NCI-H2171 (cell line): ENCODE data around the gene TYMP.
A peak's percentile ranks its signal among the peaks of the same experiment; 100 is the strongest.

Experiments
- DNase-seq: peaks from one replicate; lab custom pipeline; 2025; lab: John Stamatoyannopoulos, UW

TYMP gene

GRCh38 chr22:50529897-50530579, at the start of gene TYMP:
Gene TYMP, minus strand, starts transcription at chr22:50530012. Its CDS starts 303 bp downstream, at chr22:50529709.
- no peak for DNase-seq

- no peak for DNase-seq
Observed at GRCh38 chr22:50578776-50579310, 49.0 kb upstream of the TYMP start.

GRCh38 chr22:50577987-50578775, 48.4 kb upstream of the TYMP start, which contains the start of gene CPT1B:
Gene CPT1B, minus strand, starts transcription at chr22:50578427. Its CDS starts 512 bp downstream, at chr22:50577915.
- DNase-seq: peak; percentile 44

- DNase-seq: no peak
Observed at GRCh38 chr22:50577697-50577986, 47.8 kb upstream of the TYMP start.

- DNase-seq: no peak
Observed at GRCh38 chr22:50576806-50577696, 47.2 kb upstream of the TYMP start.

GRCh38 chr22:50576070-50576469, 46.3 kb upstream of the TYMP start:
- no peak for DNase-seq

- no peak for DNase-seq
Observed at GRCh38 chr22:50575426-50575941, 45.7 kb upstream of the TYMP start.

GRCh38 chr22:50574383-50574755, 44.6 kb upstream of the TYMP start:
- DNase-seq: no peak

- DNase-seq: no peak
Observed at GRCh38 chr22:50573491-50574382, 43.9 kb upstream of the TYMP start.

- DNase-seq: no peak
Observed at GRCh38 chr22:50572965-50573364, 43.2 kb upstream of the TYMP start.

- DNase-seq: no peak
Observed at GRCh38 chr22:50571264-50572175, 41.7 kb upstream of the TYMP start.

- DNase-seq: no peak
Observed at GRCh38 chr22:50570861-50571260, 41.0 kb upstream of the TYMP start.

- no peak for DNase-seq
Observed at GRCh38 chr22:50569896-50570535, 40.2 kb upstream of the TYMP start.

GRCh38 chr22:50569041-50569459, 39.2 kb upstream of the TYMP start:
- no peak for DNase-seq

- DNase-seq: no peak
Observed at GRCh38 chr22:50568626-50569025, 38.8 kb upstream of the TYMP start.

GRCh38 chr22:50567721-50568252, 38.0 kb upstream of the TYMP start:
- DNase-seq: no peak

GRCh38 chr22:50564289-50564688, 34.5 kb upstream of the TYMP start:
- no peak for DNase-seq

- no peak for DNase-seq
Observed at GRCh38 chr22:50563413-50564160, 33.8 kb upstream of the TYMP start.
